ENCODE measurements around the gene LLCFC1.

GRCh38 chr7:142905759-142906158 lies 33.5 kb upstream of the LLCFC1 start:
- TF ChIP-seq, protein P1, sequence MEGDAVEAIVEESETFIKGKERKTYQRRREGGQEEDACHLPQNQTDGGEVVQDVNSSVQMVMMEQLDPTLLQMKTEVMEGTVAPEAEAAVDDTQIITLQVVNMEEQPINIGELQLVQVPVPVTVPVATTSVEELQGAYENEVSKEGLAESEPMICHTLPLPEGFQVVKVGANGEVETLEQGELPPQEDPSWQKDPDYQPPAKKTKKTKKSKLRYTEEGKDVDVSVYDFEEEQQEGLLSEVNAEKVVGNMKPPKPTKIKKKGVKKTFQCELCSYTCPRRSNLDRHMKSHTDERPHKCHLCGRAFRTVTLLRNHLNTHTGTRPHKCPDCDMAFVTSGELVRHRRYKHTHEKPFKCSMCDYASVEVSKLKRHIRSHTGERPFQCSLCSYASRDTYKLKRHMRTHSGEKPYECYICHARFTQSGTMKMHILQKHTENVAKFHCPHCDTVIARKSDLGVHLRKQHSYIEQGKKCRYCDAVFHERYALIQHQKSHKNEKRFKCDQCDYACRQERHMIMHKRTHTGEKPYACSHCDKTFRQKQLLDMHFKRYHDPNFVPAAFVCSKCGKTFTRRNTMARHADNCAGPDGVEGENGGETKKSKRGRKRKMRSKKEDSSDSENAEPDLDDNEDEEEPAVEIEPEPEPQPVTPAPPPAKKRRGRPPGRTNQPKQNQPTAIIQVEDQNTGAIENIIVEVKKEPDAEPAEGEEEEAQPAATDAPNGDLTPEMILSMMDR (IDR thresholded peaks at IDR 0.05), result no peak
- no peak for TF ChIP-seq ELF4 (CRISPR knock-in tag; IDR thresholded peaks at IDR 0.05; ENCODE audit: low read depth)
- TF ChIP-seq ATF2 (CRISPR knock-in tag; IDR thresholded peaks at IDR 0.05; ENCODE audit: borderline replicate concordance, low read depth), result no peak
- no peak for TF ChIP-seq IRF2 (CRISPR knock-in tag; IDR thresholded peaks at IDR 0.05; ENCODE audit: borderline replicate concordance, low read depth)
- TF ChIP-seq GTF2I (CRISPR knock-in tag; conservative IDR thresholded peaks at IDR 0.05), result no peak
- TF ChIP-seq, protein P2, sequence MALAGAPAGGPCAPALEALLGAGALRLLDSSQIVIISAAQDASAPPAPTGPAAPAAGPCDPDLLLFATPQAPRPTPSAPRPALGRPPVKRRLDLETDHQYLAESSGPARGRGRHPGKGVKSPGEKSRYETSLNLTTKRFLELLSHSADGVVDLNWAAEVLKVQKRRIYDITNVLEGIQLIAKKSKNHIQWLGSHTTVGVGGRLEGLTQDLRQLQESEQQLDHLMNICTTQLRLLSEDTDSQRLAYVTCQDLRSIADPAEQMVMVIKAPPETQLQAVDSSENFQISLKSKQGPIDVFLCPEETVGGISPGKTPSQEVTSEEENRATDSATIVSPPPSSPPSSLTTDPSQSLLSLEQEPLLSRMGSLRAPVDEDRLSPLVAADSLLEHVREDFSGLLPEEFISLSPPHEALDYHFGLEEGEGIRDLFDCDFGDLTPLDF (CRISPR knock-in tag; IDR thresholded peaks at IDR 0.05), result no peak
- no peak for TF ChIP-seq USF1 (CRISPR knock-in tag; IDR thresholded peaks at IDR 0.05)
- TF ChIP-seq ZBTB43 (CRISPR knock-in tag; IDR thresholded peaks at IDR 0.05), result no peak
- no peak for TF ChIP-seq HMGXB4 (CRISPR knock-in tag; IDR thresholded peaks at IDR 0.05)
- TF ChIP-seq, protein P3, sequence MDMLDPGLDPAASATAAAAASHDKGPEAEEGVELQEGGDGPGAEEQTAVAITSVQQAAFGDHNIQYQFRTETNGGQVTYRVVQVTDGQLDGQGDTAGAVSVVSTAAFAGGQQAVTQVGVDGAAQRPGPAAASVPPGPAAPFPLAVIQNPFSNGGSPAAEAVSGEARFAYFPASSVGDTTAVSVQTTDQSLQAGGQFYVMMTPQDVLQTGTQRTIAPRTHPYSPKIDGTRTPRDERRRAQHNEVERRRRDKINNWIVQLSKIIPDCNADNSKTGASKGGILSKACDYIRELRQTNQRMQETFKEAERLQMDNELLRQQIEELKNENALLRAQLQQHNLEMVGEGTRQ (CRISPR knock-in tag; IDR thresholded peaks at IDR 0.05), result no peak
- TF ChIP-seq ATF1 (CRISPR knock-in tag; IDR thresholded peaks at IDR 0.05), result no peak
